Measurements from ENCODE around the gene PXMP2.

- TF ChIP-seq CTCF (IDR thresholded peaks at IDR 0.05) (no peak), EP300 (IDR thresholded peaks at IDR 0.05) (no peak), POLR2A (IDR thresholded peaks at IDR 0.05) (no peak)
These were observed 32.0 kb downstream of the PXMP2 start for GRCh38 chr12:132719141-132719953.
